ENCODE measurements around the gene NAGA. TPM values are rescaled to one million over a fixed set of nuclear protein-coding genes. Genes with fewer than 3 reads are reported as not detected.
A peak's percentile ranks its signal among the peaks of the same experiment; 100 is the strongest.
"Not testable (repeated sequence)": the region's sequence is repeated elsewhere in the genome, so short reads cannot be mapped to it uniquely, and the experiment has no call there.

NAGA gene
- total and polyA plus RNA-seq, 2 donors (not counting 3 experiments of a cell fraction or from before 2014, with no cell fraction given), result 29.0 to 63.4 TPM

DNA sequence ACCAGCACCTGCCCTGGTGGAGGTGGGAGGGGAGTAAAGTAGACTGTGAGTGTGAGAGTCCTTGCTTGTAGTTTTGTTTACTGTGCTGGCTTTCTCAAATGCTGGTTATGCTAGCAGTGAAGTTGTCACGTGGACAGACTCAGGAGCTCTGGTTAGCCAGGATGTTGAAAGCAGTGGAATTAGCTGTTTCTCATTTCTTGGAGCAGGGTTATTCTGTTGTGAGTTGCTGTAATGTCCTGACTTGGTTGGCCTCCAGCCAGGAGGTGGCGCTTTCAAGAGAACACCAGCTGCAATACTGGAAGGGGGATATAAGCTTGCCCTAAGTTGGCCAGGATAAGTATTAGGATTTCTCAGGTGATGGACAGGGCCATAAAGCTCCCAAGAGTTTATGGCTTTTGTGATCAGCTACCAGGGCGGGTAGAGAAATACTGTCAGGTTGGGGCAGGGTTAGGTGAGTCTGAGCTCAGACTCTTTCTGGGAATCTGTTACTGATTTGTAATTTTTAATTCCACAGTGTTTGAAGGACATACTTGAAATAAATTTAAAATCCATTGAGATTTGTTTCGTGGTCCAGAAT is 46.3 kb upstream of the NAGA start:
- H3K9ac ChIP-seq (replicated peaks; ENCODE audit: extremely low read depth, insufficient read depth, low read length), result no peak overlapping the region
- H3K27ac ChIP-seq (ENCODE audit: insufficient read depth, low read depth, low read length), result no peak overlapping the region
- H3K9me1 ChIP-seq (replicated peaks; ENCODE audit: control insufficient read depth, extremely low read depth, insufficient read depth, low read length), result no peaks in the 10 kb centered on the region
- H3K79me2 ChIP-seq (ENCODE audit: control insufficient read depth, insufficient read depth, low read length), result no peaks in the 10 kb centered on the region
- no peaks in the 10 kb centered on the region for H3K36me3 ChIP-seq (ENCODE audit: control insufficient read depth in 2 of 2, extremely low read depth in 1 of 2, insufficient read depth in 2 of 2, low read length in 2 of 2)
- DNase-seq (ENCODE audit: low read depth, low spot score), result peak; percentile 11
- no TSS peak for BruUV-seq (replicated peaks)
- H3K4me2 ChIP-seq (ENCODE audit: insufficient read depth, low read length), result no peak overlapping the region
- TF ChIP-seq, protein P1, sequence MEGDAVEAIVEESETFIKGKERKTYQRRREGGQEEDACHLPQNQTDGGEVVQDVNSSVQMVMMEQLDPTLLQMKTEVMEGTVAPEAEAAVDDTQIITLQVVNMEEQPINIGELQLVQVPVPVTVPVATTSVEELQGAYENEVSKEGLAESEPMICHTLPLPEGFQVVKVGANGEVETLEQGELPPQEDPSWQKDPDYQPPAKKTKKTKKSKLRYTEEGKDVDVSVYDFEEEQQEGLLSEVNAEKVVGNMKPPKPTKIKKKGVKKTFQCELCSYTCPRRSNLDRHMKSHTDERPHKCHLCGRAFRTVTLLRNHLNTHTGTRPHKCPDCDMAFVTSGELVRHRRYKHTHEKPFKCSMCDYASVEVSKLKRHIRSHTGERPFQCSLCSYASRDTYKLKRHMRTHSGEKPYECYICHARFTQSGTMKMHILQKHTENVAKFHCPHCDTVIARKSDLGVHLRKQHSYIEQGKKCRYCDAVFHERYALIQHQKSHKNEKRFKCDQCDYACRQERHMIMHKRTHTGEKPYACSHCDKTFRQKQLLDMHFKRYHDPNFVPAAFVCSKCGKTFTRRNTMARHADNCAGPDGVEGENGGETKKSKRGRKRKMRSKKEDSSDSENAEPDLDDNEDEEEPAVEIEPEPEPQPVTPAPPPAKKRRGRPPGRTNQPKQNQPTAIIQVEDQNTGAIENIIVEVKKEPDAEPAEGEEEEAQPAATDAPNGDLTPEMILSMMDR (IDR thresholded peaks at IDR 0.05; ENCODE audit: extremely low read depth in 1 of 2, insufficient read depth in 1 of 2, low read depth in 1 of 2, low read length in 2 of 2), result no peak
- TF ChIP-seq POLR2AphosphoS5 (IDR thresholded peaks at IDR 0.05; ENCODE audit: insufficient read depth, low read depth, low read length), result no peak
- TF ChIP-seq POLR2A (IDR thresholded peaks at IDR 0.05; ENCODE audit: low read depth, low read length), result no peak
- no peak for TF ChIP-seq FOS (IDR thresholded peaks at IDR 0.05; ENCODE audit: borderline replicate concordance, insufficient read depth, low read length)
- no peak for TF ChIP-seq EZH2 (IDR thresholded peaks at IDR 0.05; ENCODE audit: borderline replicate concordance, low read depth, low read length, severe bottlenecking)
- no peak for TF ChIP-seq GATA2 (IDR thresholded peaks at IDR 0.05; ENCODE audit: insufficient read depth, insufficient read length, low read depth, low read length)
- H2AFZ ChIP-seq (ENCODE audit: low read depth, low read length), result no peak overlapping the region
- intact Hi-C loops (cut with micrococcal nuclease), result loop anchor here (10.0 kb wide), 1 partner anchor 422 kb away; the partner anchor contains the start of gene MEI1
- no peaks in the 10 kb centered on the region for H3K4me1 ChIP-seq (ENCODE audit: control insufficient read depth, extremely low read depth, insufficient read depth, low read length)
- H3K4me3 ChIP-seq (replicated peaks in 1 of 3; ENCODE audit: insufficient read depth in 1 of 3, low read depth in 1 of 3, low read length in 3 of 3), result no peak overlapping the region
- dilution Hi-C loops (cut with MboI; ENCODE audit: extremely low pct_ligation_motif_present, low sequenced_read_pairs), result no loop called here
- POLR2A ChIA-PET, result interaction anchor here (0.6 kb wide), 1 partner anchor 28 kb away, joined by 7 read pairs; no protein-coding TSS in a partner anchor
- no peaks in the 10 kb centered on the region for H3K9me3 ChIP-seq (replicated peaks; ENCODE audit: control insufficient read depth, insufficient read depth, low read length)
- no peaks in the 10 kb centered on the region for H4K20me1 ChIP-seq (replicated peaks; ENCODE audit: control insufficient read depth, extremely low read depth, insufficient read depth, low read length)
- CTCF ChIA-PET, result interaction anchor here (0.5 to 2.0 kb wide), 8 partner anchors 14 to 327 kb away, joined by 3 to 19 read pairs (median 4); partner anchors contain the start of genes CENPM and NDUFA6
- FAIRE-seq, result peak; percentile 57
- no peaks in the 10 kb centered on the region for H3K27me3 ChIP-seq (ENCODE audit: control insufficient read depth in 2 of 2, insufficient read depth in 2 of 2, low read length in 2 of 2)

DNA sequence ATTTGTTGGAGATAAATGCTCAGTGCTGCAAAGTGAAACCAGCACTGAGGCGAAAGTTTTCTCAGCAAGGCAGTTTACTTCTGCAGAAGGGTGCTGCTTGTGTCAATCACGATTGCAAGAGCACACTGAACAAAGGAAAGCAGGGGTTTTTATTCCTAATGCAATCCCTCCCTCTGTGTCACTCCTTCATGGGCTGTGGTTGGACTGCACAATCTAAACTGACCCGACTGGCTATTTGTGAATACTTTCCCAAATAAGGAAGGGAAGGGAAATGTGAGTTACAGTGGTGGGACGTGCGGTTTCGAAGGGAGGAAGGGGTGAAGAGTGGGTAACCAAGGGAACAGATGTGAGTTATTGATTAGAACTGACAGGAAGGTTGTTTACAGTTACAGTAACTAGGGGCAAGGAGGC is 44.8 kb upstream of the NAGA start:
- POLR2A ChIA-PET; BruUV-seq (replicated peaks); H3K27ac ChIP-seq (ENCODE audit: insufficient read depth, low read depth, low read length); FAIRE-seq; dilution Hi-C loops (cut with MboI; ENCODE audit: extremely low pct_ligation_motif_present, low sequenced_read_pairs); H3K27me3 ChIP-seq (ENCODE audit: control insufficient read depth in 2 of 2, insufficient read depth in 2 of 2, low read length in 2 of 2); H2AFZ ChIP-seq (ENCODE audit: low read depth, low read length); DNase-seq (ENCODE audit: low read depth, low spot score); H3K36me3 ChIP-seq (ENCODE audit: control insufficient read depth in 2 of 2, extremely low read depth in 1 of 2, insufficient read depth in 2 of 2, low read length in 2 of 2); H3K9ac ChIP-seq (replicated peaks; ENCODE audit: extremely low read depth, insufficient read depth, low read length); H3K4me3 ChIP-seq (replicated peaks in 1 of 3; ENCODE audit: insufficient read depth in 1 of 3, low read depth in 1 of 3, low read length in 3 of 3); H3K9me1 ChIP-seq (replicated peaks; ENCODE audit: control insufficient read depth, extremely low read depth, insufficient read depth, low read length); H3K4me2 ChIP-seq (ENCODE audit: insufficient read depth, low read length); H3K4me1 ChIP-seq (ENCODE audit: control insufficient read depth, extremely low read depth, insufficient read depth, low read length); H4K20me1 ChIP-seq (replicated peaks; ENCODE audit: control insufficient read depth, extremely low read depth, insufficient read depth, low read length); H3K79me2 ChIP-seq (ENCODE audit: control insufficient read depth, insufficient read depth, low read length); H3K9me3 ChIP-seq (replicated peaks; ENCODE audit: control insufficient read depth, insufficient read depth, low read length): not testable (repeated sequence)
- intact Hi-C loops (cut with micrococcal nuclease), result loop anchor here (2.0 to 10.0 kb wide), 2 partner anchors 321 to 421 kb away; partner anchors contain the start of gene MEI1
- CTCF ChIA-PET, result interaction anchor here (1.0 kb wide), 2 partner anchors 24 to 169 kb away, joined by 3 read pairs; no protein-coding TSS in a partner anchor

Measured in endothelial cell of umbilical vein (primary cell).